T47D (cell line): ENCODE measurements around the gene C22orf39.

Source experiments
- DNase-seq, 2 experiments: peaks; one replicate each; pipeline versions ENCODE4 v3.0.0 to v3.0.0-alpha.2; 2011 to 2012; ENCODE audit warnings: low read depth in 1 of 2, low spot score in 1 of 2
- JUND ChIP-seq: IDR thresholded peaks from 2 replicates; pipeline ENCODE4 v1.6.1; 2012; ENCODE audit warnings: low read depth
- in situ Hi-C: cut with HindIII; loops from 2 replicates; pipeline ENCODE4 v1.10.0; 2016; ENCODE audit warnings: low sequenced_read_pairs, low pct_unique_long_range_greater_than_20kb

The C22orf39 gene

DNA sequence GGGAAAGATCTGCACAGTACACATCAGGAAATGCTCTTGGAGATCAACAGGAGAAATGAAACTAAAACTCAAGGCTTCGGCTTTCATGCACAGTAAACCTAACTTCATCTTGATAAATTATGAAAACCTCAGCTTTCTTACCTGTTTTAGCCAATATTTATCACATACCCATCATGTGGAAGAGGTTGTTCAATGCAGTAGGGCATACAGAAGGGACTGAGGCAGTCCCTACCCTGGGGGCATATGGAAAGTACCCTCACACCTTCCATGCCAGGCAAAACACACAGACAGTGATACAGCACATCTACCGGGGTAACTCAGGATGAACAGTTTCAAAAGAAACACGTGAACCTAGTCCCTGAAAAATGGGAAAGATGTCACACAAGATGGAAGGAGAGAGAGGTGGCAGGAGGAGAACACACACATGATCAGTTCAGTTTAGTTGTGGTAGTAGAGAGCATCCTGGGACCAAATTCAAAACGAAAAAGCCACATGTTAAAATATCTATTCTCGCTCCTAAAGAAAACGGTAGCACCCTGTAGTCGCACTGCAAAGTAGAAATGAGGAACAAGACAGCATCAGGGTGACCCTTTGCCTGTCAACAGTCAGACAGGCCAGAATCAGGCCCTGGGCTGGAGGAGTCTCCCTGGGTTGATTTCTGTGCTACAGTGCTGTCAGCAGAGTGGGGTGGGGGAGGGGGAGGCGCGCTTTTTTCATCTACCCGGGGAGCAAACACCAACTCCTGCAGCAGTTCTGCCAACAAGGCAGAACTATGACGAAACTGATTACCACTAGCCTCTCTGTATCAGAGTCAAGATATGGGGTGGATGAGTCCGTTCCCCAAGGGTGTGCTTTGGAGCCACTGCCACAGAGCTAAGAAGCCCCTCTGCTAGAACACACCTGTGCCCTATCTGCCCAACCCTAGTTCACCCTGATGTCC, 17.3 kb downstream of the C22orf39 start:
- TF ChIP-seq JUND, result no peak
- DNase-seq, result no peak
- in situ Hi-C loops, result no loop called here

- TF ChIP-seq JUND, result no peak
These were observed 23.4 kb downstream of the C22orf39 start for GRCh38 chr22:19424186-19424500.

DNA sequence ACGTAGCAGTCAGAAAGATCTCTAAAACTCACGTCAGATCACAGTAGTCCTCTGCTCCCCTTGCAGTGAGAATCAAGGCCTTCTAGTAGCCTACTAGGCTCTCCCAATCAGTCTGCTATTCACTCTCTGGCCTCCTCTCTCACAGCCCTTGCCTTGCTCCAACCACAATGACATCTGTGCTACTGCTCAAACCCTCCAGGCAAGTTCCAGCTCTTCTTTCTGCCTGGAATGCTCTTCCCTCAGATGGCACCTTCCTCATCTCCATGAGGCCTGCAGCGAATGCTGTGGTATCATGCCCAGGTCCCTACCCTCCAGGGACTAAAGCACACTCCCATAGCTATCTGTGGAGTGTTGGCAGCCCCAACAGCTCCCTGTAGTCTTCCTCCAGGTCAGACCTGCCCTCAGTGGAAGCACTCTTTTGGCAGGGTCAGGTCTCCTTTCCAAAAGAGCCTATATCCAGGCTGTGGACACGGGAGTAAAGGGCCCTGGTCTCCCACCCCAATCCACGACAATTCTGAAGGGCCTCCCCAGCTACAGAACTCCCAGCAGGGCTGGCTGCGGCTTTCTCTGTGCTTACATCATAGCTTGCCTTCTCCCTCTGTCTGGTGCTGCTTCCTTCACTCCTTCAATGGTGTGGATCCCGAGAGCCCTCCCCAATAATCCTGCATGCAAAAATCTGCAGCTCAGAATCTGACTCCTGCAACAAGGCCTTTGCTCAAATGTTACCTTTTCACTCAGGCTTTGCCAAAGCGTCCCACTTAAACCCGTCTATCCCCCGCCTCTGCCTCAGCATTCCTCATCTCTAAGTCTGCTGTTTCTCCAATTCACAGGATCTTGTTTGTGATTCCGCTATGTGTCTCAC, 24.8 kb downstream of the C22orf39 start:
- no peak for TF ChIP-seq JUND
- DNase-seq, result no peak
- in situ Hi-C loops, result no loop called here

More at GRCh38 chr22:19424186-19424500, 23.4 kb downstream of the C22orf39 start:
- in situ Hi-C loops, result no loop called here
- no peak for DNase-seq

- no peak for DNase-seq
- no peak for TF ChIP-seq JUND
- in situ Hi-C loops, result no loop called here
These were observed 27.2 kb downstream of the C22orf39 start for GRCh38 chr22:19420321-19420720.

DNA sequence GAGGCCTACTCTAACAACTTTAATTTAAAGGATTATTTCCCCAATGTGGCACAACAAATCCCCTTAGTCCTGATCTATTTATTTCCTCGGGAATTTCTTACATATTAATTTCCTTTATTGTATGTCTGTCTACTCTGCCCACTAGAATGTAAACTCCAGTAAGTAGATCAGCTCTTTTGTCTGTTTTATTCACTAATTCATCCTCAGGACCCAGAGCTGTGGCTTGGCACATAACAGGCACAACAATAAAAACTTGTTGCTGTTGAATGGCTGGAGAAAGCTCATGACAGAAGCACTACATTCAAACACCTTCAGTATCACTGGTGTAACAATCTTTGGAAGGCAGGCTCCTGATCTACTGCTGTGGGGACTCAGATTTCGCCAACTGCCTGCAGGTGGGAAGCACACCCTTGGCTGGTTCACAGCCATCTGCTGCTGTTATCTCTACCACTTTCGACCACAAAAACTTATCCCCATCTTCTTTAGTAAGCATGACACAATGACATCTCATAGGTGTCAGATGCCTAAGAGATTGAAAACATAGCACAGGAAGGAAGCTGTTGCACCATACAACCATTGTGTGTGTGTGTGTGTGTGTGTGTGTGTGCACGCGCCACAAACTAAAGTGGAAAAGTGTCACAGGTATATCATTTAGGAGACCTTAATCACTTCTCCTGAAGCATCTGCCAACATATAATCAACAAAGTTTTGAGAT, 27.9 kb downstream of the C22orf39 start:
- no peak for TF ChIP-seq JUND
- DNase-seq, result no peak
- in situ Hi-C loops, result no loop called here

- no peak for TF ChIP-seq JUND
- DNase-seq, result no peak
- in situ Hi-C loops, result no loop called here
These were observed 28.4 kb downstream of the C22orf39 start for GRCh38 chr22:19419086-19419463.

DNA sequence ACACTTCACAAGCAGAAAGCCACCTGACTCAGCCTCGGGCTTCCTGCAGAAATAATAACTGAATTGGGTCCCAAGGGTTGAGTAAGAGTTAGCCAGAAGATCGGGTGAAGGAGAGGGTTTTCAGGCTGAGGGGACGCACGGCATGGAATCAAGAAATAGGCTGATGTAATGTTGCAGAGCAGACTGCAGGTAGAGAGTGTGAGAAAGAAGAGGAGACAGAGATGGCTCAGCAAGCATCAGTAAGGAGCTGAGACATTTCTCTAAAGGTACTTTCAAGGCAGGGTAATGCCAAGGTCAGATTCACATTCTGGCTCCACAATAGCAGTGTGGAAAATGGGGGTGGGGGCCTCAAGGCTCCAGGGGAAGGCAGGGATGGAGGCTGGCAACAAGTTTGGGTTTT, 34.6 kb downstream of the C22orf39 start:
- no peak for TF ChIP-seq JUND
- in situ Hi-C loops, result no loop called here
- no peak for DNase-seq

DNA sequence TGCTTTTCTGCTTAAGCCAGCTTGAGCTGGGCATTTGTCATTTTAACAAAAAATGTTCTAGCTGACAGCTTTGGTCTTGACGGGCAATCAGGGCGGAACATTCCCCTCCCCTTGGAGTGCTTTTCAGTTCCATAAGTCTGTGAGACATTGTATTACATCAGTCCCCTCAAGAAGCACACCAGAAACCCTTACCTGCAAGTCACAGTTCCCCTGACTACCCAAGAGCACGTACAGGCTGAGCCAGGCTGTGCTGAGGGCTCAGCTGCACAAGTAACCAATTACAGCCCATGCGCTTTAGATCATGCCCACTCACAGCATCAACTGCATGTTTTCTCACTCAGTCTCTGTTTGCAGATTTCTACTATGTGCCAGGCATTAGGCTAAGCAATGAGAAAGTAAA, 35.0 kb downstream of the C22orf39 start:
- DNase-seq, result no peak
- no peak for TF ChIP-seq JUND
- in situ Hi-C loops, result no loop called here

DNA sequence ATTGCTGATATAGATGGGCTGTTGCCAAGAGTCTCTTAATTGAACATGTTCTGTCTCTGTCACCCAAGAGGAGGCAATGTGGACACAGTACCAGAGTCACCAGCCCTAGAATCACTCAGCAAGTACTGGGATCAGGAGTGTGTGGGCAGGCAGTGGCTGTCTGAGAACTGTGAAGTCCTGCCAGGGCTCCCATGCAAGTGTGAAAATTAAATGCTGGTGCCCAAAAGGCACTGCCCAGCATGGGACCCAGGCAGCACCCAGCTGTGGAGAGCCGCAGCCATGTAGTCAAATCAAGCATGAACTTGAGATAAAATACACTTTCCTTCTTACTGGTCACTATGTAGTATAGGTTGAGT, 35.8 kb downstream of the C22orf39 start:
- TF ChIP-seq JUND, result no peak
- in situ Hi-C loops, result no loop called here
- DNase-seq, result no peak

- in situ Hi-C loops, result no loop called here
- no peak for DNase-seq
- TF ChIP-seq JUND, result no peak
These were observed 36.4 kb downstream of the C22orf39 start for GRCh38 chr22:19410941-19411689.

GRCh38 chr22:19407649-19408606, 39.6 kb downstream of the C22orf39 start:
- no peak for TF ChIP-seq JUND
- no peak for DNase-seq
- in situ Hi-C loops, result no loop called here
